Activated naive CD4-positive, alpha-beta T cell treated with anti-CD3 and anti-CD28 coated beads, Interleukin-2, amount 50 U/mL, for 16 hours (primary cell): ENCODE measurements around the gene BCL2.

Experiments used
- DNase-seq: peaks from one replicate; pipeline ENCODE4 v3.0.0-alpha.2; 2020

Gene BCL2

DNA sequence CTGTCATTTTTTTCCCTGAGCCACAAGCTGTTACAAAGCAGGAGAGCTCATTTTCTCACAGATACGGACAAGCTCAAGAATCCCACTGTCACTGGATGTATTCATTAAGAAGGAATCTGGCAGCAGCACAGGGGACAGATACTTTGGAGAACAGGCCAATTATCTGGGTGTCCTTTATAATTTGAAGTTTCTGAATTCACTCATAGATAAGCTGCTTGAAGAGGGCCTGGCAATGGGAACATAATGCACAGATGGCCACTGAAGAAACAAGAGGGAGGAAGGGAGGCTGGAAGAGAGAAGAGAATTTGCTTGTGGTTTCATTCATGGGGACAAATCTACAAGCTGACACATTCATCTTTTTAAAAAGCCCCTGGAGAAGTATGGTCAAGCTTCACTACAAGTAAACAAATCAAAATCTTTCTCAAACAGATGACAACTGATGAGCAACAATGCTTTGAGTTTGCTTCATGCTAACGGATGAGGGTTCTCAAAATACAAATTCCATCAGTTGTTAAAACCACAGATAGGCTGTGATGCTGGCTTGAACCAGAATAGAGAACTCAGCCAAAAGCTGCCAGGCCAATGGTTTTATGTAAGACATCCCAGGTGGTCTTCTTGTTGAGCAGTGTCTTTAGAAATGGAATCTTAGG lies 11.9 kb downstream of the BCL2 start:
- DNase-seq = no peak

GRCh38 chr18:63306819-63307550 lies 12.6 kb downstream of the BCL2 start:
- no peak for DNase-seq

DNA sequence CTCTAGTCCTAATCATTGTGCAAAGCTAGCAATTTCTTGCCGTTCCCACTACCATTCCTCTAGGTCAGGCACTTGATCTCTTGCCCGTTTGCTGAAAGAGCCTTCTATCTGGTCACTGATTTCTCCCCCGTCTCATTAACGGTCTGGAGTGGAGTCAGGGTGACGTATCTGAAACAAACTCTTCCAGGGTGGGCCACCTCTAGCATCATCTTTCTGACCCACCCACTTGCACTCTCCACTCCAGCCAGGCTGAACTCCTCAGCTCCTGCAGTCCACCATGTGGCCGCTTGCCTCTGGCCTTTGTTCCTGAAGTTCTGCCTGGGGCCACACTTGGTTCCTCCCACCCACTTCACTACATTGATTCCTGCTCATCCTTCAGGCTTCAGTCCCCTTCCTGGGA lies 13.3 kb downstream of the BCL2 start:
- DNase-seq = no peak

GRCh38 chr18:63303547-63303946 lies 16.0 kb downstream of the BCL2 start:
- no peak for DNase-seq

DNA sequence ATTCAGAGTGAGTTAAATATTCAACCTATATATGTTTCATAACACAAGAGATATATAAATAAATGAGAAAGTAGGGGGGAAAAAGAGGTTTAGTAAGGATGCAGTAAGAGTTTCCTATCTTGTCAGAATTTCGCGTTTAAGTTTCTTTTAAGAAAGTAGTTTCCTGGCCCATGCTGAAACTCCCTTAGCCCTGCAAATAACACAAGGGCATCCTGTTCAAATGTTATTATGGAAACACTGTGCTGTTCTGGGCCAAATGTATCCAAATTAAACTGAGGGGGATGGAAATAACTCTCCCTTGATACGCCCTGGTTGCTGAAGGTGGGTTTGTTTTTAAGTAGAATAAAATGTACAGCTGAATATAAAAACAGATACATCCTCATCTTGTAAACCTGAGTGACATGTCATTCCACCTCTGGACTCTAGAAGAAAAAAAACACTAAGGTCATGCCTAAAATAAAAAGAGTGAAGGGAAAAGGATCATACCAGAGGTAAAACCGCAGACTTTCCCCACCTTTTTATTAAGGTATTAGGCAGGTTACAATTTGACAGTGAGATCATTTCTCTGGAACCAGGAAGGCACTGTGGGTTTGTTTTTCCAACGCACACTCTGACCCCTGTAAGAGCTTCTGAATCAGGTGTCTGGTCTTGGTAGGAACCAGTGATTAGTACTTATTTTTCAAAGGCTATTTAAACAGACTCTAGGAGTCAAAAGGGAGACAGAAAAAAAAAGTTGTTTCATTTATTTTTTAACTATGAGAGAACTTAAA lies 16.7 kb downstream of the BCL2 start:
- DNase-seq = no peak

DNA sequence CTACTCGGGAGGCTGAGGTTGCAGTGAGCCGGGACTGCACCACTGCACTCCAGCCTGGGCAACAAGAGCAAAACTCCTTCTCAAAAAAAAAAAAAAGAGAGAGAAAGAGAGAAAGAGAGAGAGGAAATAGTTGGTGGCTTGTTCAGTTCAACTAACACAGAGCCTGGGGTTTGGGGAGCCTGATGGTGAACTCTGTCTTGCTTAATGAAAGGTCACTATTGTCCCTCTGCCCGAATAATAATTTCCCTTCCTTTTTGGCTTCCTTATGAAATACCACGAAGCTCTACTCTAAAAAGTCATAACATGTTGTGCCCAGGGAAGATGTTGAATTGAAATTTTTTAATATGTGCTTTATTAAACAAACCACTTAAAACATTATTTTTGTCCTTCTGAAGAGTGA lies 17.3 kb downstream of the BCL2 start:
- no peak for DNase-seq

DNA sequence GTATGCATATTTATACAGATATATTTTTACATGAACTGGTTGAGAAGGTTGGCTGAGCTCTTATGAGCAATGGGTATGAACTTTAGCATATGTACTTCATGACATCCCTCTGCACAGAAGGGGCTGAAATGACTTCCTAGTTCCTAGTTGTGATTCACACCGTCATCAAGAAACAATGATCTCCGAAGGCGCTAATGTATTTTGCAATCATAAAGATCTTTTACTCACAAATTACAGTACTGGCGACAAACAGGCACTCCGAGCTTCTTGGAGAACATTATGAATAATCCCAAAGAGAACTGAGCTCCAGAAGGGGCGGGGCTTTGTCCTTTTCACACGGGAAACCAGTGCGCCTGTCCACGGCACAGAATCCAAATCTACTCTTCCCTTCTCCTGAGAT lies 18.1 kb downstream of the BCL2 start:
- no peak for DNase-seq

DNA sequence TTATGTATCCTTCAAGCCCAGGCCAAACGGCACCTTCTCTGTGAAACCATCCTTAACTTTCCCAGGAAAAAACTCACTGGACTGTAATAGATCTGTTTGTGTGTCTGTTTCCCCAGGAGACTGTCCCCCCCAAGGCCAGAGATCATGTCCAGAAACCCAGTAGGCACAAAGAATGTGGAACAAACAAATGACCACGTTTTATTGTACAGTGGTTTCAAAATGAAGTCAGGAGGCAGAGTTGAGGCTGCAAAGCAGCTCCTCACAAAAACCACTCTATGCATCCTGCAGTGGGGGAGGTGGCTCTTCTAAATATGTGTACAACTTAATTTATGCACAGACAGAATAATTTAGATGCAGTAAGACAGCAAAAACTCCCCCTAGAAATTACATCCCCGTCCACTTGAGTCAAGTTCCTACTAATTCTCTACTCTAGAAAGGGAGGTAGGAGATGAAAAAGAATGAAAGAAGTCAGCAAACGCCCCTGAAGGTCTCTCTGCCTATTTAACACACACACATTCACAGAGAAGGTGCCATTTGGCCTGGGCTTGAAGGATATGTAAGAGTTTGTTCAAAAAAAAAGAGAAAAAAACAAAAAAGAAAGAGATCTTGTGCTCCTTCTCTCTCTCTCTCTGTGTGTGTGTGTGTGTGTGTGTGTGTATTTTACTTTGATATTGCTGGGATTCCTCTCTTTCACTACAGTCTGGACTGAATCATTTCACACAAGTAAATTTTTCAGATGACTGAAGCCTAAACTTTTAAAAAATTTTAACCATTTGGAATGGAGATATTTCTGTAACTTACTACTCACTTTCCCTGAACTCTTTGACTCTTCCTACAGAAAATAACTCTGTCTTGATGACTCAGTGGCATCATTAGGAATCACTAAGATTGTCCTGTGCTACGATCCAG lies 19.5 kb downstream of the BCL2 start:
- DNase-seq = no peak

- DNase-seq = no peak
These were observed 20.9 kb downstream of the BCL2 start for GRCh38 chr18:63298400-63299365.

DNA sequence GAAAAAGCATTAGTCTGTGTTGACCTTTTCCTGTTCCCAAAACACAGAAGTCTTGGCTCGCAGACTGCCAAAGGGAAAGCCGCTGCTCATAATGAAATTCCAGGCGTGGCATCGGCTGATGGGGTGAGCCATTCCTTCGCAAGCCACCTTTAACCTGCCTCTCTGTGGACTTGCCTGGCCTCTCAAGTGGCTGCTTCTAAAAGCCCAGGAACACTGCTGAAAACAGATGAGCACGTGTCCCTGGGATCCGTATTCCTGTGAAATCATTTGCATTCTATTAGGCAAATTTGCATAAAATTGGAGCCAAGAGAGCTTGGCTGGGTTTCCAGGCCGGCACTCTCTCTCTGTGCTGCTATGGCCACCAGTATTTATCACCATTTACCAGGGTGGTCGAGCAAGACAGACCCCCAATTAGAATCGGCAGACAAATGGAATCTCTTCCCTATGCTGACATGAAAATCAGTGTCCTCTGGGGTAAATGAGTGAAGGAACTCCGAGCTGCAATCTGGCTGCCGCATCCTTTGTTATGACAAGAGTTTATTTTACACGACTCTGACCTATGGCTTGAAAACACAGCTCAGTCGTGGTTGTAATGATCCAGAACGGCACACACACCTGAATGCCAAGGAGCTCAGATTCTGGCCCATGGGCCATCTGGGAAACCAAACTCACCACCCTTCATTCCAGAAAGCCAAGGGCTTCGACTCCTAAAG lies 21.7 kb downstream of the BCL2 start:
- DNase-seq = no peak

DNA sequence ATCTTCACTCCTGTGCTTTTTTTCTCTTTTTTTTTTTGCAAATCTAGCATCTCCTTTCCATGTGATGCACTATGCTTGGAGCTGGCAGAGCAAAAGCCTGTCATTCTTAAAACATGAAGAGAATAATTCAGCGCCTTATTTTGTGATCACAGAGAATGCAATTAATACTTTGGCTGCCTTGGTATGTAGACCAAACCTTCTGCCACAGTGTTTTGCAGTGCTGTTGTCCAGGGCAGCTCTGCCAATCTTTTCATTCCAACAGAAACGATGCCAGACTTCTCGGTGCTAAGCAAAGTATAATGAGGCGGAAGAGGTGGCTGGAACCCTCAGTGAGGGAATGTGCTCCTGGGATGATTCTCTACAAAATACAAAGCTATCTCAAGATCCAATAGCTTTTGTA lies 25.6 kb downstream of the BCL2 start:
- no peak for DNase-seq

GRCh38 chr18:63292831-63293683 lies 26.5 kb downstream of the BCL2 start:
- DNase-seq = no peak

DNA sequence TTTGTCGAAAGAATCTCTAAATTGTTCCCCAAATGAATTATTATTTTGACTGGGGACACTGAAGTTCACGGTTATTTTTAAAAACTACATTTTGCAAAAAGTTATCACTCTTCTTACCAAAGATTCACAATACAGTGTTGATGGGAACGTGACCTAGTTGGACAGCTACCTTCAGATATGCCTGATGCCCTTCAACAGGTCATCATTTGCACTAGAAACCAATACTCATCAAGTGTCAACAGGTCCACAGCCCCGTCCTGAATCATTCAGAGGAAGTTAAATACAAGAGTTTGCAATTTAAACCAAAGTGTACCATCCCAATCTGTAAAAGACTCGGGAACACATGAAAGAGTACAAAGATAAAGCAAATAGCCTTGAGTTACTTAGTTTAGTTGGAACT lies 28.3 kb downstream of the BCL2 start:
- DNase-seq = no peak

DNA sequence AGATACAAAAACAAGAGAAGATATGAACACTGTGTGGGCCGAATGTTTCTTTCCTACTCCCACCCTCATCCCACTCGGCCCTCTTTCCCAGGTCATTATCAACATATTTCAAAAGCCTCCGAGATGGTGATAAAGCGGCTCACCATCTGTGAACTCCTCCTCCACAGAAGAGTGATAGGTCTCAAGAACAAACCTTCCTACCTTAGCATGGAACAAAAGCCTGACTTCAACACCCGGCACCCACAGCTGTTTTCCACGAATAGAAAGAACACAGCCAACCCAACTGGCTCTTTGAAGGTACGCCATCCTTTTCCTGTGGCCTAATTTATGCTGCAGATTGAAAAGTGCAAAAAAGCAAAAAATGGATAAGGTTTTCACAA lies 28.8 kb downstream of the BCL2 start:
- peak; percentile 18 for DNase-seq

DNA sequence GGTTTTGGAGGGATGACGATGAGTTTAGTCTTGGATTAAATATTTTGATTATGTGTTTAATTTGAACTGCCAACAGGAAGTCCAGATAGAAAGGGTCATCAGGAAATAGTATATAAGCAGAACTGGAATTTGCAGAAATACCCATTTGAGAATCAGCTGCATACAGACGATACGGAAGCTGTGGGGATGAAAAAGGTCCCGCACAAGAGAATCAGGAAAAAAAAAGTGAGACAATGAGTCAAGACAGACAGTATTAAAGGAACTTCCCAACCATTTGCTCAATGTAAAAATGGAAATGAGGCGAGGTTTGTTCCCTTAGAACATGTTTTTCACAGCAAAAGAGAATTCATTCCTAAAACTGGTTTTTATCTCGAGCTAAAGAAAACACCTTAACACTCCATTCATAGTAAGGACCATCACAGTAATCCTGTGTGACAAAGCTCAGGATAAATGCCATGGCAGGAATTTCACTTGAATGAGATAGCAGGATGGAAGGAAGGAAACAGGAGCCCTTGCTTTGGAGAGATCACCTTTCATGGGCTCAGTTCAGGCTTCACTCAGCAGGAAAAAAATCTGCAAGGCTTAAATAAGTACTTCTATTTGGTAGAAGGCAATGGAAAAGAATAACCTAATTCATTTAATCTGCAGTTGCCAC lies 29.3 kb downstream of the BCL2 start:
- DNase-seq = no peak

GRCh38 chr18:63288311-63288710 lies 31.3 kb downstream of the BCL2 start:
- no peak for DNase-seq

- no peak for DNase-seq
These were observed 31.8 kb downstream of the BCL2 start for GRCh38 chr18:63287691-63288220.

GRCh38 chr18:63286926-63287325 lies 32.6 kb downstream of the BCL2 start:
- DNase-seq = no peak
